HG03342 (cell line): ENCODE measurements around the gene PDIA6.
"Not testable (repeated sequence)": the region's sequence is repeated elsewhere in the genome, so short reads cannot be mapped to it uniquely, and the experiment has no call there.

Source experiments
- ATAC-seq: cut with Tn5 transposase; IDR thresholded peaks from one replicate; pipeline ENCODE4 v1.9.1; 2021; ENCODE audit warnings: mild to moderate bottlenecking, moderate library complexity; ENCODE audit not compliant: unreplicated experiment

Gene PDIA6

DNA sequence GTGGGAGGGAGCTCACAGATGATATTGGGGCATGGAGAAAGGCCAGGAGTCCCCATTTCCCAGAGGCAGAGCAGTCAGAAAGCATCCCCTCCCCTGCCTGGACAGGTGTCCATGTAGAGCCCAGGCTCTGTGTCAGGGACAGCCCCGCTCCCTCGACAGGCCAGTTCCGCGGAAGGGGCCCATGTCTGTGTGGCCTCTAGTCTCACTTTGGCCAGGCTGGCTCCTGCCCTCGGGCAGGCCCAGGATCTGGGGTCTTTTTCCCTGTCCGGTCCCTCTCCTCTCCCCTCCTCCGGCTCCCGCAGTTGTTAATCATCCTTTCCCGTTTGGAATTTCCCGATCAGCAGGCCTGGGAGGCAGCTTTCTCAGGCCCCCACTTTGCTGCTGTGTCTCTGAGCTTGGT is 20.4 kb upstream of the PDIA6 start:
- ATAC-seq, result no peak

DNA sequence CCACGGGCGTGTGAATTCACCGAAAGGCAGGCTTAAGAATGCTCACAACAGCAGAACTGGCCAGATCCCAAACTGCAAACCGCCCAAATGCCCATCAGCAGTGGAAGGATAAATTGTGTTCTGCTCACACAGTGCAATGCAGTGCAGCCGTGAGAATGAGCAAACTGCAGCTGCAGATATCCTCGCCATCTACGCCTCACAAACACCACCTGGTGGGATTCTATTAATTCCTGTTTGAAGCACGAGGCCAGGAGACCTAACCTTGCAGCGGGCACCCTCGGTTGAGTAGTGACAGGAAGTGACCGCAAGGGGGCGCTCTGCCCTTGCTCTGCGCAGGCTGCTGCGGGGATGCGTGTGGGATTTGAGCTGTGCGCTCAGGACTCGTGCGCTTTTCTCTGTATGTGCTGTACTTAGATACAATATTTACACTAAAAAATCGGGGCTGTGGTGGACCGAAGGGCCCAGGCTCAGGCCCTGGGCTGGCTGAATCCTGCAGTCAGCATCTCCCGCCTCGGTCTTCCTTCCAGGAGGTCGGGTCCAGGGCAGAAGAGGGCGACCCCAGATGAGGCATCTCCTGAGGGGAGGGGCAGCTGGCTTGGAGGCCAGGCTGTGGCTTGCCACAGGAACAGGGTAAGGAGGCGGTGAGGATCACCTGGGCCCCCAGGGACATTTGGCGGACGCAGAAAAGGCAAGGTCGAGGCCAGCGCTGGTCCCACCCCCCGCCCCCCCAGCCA is 19.8 kb upstream of the PDIA6 start:
- ATAC-seq, result peak; percentile 86

DNA sequence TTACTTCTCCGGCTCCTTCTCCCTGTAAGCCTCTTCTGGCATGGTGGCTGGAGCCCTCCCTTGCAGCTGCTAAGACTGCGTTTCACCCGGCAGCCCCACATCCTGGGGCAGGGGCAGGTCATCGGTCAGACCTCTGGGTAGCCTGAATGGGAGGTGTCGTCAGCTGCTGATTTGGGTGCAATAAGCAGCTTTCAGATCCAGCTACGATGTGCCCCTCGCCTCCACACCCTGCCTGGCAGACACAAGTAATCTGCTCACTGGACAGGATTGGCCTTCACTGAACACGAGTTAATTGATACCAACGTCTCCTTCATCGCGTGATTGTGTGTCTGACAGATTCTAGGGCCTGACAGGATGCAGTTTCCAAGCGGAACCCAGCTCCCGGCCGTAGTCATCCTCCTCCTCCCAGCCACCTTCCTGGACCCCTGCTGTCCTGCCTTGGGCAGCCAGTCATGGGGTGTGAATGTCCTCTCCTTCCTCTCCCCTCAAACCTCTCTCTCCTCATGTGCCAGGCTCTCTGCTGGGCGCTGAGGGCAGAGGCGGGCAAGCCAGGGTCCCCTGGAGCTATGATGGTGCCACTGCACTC is 18.9 kb upstream of the PDIA6 start:
- ATAC-seq, result no peak

DNA sequence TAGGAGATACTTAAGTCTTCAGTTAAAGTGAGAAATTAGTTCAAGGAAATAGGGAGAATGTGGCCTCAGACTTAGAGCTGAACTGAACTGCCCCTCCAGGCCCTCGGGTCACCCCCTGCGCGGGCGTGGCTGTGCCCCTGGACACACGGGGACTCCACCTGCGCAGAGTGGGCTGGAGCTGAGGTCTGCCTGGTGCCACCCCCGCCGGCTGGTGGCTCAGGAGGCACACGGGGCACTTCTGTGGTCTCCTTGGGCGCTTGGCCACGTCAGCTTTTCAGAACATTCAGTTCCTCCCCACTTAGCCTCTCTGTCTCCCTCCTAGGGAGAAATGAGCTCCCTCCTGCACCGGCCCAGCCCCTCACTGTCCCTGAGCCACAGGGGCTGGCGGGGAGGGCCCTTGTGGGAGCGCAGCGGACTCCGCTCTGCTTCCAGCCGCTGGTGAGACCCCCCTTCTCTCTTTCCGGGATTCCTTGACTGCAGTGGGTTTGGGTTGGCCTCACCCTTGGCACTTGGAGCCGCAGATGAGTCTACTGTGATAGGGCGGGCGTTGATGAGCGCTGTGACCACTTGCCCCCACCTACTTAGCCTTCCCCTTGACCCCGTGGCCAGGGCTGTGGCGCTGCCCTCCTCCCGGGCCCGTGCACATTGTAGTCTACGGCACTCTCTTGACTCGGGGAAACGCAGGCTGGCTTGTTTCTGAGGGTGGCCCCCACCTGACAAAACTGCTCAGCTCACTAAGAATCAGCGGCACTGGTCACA is 18.2 kb upstream of the PDIA6 start:
- ATAC-seq, result no peak

DNA sequence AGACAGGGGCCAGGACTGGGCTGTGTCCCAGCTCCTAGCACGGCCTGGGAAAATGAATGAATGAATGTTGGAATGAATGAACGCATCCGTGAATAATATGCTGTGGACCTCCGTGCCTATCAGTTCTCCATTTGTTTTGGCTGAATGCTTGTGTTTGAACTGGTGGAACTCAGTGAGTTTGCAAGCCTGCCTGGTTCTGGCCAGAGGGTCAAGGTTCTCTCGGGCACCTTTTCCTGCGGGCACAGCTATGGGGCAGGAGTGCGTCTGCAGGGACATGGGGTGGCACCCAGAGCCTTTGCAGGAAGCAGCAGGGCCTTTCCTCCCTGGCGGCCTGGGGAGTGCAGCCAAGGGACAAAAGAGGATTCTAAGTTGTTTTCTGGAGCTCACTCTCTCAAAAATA is 17.6 kb upstream of the PDIA6 start:
- no peak for ATAC-seq

DNA sequence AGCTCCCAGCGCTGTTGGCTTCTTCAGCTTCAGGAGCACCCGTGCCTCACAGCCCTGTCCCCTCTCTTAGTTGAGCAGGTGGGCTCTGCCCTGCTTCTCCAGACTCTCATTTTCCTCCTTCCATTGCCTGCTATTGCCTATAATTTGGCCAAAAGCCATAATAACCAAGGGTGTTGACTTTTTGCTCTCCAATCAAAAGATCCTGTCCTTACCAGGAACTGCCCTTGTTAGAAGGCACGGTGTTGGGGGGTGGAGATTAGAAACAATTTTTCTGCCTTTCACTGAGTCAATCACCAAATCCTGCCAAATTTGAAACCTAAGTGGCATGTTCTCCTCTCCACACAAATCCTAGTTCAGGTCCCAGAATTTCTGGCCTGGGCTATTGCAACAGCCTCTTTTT is 16.7 kb upstream of the PDIA6 start:
- no peak for ATAC-seq

DNA sequence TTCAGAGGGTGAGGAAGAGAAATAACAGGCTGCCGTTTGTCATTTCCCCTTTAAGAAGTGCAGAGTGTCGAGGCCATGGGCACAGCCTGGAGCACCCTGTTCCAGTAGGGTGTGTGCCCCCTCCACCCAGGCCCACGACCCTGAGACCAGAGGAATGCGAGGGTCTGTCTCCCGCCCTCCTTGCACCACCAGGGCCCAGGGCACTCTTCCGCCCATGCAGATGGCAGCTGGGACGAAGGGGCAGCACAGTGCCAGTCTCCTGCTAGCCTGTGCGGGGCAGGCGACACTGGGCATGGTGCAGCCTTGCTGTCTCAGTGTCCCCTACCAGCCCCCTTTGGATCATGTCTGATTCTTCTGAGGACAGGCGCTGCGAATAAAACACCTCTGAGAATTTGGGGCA is 15.8 kb upstream of the PDIA6 start:
- no peak for ATAC-seq

DNA sequence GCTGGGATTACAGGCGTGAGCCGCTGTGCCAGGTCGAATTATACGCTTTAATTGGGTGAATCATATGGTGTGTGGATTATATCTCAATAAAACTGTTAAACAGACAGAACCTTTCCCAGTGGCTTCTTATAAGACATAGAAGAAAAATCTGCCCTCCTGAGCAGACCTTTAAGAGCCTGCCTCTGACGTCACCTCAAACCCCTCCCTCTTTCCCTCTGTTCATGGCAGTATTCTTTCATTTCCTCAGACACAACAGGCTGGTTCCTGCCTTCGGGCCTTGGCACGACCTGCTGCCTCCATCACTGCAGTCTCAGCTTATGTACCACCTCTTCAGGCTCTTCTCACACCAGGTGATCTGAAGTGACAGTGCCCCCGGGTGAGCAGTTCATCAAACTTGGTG is 14.0 kb upstream of the PDIA6 start:
- ATAC-seq, result no peak

DNA sequence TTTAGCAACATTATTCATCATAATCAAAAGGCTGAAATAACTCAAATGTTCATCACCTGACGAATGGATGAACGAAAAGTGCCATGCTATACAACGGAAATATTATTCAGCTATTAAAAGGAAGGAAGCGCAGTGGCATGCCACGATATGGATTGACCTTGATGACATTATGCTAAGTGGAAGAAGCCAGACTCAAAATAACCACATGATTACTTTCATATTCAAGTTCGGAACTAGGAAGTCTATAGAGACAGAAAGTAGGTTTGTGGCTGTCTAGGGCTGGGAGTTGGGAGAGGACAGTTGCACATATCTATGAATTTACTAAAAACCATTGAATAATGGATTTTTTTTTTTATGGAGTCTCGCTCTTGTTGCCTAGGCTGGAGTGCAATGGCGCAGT is 13.4 kb upstream of the PDIA6 start:
- no peak for ATAC-seq

DNA sequence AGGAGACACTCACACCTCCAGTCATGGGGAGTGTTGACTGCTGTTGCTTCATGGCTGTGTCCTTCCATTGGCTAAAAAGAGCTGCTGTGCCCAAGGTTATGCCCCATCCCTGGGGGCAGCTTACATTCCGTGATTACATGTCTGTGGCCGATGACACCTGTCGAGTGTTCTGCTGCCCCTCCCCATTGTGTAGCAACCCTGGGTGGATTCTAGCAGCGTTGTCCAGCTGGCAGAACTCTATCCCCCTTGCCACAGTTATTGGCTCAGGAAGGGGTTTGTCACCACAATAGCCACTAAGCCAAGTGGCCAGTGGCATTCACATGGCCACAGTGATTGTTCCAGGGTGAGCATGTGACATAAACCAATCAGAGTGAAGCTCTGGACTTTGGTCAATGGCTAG is 11.6 kb upstream of the PDIA6 start:
- no peak for ATAC-seq

DNA sequence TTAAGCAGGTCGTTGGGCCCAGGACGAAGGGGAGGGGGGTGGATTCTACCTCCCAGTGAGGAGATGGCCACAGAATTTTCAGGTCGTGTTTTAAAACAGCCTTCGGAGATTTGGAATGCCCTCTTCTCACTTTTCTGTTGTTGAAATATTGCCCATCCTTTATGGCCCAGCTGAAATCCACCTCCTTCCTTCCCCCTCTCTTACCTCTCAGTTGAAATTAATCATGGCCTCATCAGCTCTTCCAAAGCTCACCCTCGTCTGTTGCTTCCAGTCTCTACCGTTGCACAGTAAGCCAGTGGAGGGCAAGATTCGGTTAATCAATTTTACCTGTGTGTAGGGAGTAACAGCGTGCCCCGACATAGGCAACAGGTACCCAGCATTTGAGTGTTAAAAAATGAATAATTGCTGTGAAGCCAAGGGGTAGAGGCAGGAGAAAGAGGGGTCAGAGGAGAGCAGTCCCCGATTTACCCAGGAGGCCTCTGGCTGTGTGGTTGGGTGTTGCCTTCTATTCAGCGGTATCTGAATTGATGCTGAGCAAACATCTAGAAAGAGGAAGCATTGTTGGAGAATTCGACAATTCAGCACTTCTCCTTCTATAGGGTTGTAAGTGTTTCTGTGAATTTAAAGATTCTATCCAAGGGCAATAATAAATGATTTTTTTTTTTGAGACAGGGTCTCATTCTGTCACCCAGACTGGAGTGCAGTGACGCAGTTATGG is 8.6 kb upstream of the PDIA6 start:
- ATAC-seq, result no peak

DNA sequence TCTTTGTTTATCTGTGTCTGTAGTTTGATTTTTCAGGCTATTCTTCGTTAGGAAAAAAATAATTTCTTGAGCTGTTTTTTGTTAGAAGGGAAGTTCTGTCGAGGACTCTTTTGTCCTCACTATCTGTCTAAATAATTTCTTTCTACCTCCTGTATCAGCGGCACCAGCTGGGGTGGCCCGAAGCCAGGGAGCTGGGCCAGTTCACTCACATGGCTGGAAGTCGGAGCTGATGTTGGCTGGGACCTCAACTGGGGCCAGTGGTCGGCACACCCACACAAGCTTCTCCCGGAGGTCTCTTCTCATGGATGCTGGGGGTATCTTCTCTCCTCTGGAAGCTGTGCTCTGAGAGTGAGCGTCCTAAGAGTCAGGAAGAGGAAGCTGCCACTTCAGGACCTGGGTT is 8.0 kb upstream of the PDIA6 start:
- ATAC-seq, result no peak

DNA sequence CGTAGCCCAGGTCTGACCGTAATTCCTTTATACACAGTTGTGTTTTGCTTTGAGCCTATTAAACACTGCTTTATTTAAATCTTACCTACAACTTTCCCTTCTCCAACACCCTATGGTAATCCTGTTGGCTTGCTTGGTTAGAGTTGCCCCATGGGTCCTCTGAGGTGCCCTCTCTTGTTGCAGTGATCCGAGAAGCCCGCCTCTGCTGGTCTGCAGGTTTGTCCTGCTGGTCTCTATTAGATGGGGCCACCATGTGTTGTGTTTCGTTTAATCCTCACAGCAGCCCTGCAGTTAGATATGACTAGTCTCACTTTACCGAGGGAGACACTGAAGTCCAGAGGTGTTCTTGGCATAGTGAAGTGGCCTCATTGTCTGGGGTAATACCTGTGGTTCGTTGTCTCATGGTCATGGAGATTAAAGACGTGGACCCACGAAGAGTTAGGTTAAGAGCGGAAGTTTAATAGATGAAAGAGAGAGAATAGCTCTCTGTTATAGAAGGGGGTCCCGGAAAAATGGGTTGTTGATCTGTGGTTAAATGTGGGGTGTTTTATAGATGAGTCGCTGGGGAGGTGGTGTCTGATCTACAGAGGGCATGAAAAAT is 7.2 kb upstream of the PDIA6 start:
- ATAC-seq, result no peak

DNA sequence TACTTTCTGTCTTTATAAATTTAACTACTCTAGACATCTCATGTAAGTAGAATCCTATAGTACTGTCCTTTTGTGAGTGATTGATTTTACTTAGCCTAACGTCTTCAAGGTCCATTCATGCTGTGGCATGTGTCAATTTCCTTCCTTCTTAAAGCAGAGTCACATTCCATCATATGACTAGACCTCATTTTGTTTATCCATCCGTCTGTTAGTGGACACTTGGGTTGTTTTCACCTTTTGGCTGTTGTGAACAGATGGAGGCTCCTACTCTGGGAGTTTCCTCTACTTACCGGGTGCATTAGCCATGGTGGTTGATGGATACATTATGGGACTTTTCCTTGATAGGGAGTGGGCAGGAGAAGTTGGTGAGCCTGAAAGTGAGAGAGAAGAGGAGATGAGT is 6.4 kb upstream of the PDIA6 start:
- ATAC-seq, result no peak

DNA sequence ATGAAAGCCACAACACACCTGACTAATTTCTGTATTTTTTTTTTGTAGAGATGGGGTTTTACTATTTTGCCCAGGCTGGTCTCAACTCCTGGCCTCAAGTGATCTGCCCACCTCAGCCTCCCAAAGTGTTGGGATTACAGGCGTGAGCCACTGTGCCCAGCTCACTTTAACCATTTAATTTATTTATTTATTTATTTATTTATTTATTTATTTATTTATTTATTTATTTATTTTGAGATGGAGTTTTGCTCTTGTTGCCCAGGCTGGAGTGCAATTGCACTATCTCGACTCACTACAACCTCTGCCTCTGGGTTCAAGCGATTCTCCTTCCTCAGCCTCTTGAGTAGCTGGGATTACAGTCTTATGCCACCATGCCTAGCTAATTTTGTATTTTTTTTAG is 5.7 kb upstream of the PDIA6 start:
- not testable (repeated sequence) for ATAC-seq

DNA sequence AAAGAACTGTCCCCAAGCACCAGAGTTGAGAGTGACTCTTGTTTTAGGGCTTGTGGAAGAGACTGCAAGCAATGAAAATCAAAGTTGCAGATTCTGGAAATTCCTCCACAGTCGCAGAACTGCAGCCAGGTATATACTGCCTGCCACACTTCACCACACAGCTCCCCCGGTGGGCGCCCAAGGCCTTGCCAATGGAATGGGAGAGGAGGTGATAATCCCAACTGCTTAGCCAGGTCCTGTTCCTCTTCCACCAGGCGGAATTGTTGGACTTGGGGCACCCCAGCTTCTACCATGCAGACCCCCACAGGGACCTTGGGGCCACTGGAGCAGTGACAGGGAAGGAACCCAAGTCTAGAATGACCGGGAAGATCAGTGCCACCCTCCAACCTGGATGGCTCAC is 4.8 kb upstream of the PDIA6 start:
- ATAC-seq, result no peak

DNA sequence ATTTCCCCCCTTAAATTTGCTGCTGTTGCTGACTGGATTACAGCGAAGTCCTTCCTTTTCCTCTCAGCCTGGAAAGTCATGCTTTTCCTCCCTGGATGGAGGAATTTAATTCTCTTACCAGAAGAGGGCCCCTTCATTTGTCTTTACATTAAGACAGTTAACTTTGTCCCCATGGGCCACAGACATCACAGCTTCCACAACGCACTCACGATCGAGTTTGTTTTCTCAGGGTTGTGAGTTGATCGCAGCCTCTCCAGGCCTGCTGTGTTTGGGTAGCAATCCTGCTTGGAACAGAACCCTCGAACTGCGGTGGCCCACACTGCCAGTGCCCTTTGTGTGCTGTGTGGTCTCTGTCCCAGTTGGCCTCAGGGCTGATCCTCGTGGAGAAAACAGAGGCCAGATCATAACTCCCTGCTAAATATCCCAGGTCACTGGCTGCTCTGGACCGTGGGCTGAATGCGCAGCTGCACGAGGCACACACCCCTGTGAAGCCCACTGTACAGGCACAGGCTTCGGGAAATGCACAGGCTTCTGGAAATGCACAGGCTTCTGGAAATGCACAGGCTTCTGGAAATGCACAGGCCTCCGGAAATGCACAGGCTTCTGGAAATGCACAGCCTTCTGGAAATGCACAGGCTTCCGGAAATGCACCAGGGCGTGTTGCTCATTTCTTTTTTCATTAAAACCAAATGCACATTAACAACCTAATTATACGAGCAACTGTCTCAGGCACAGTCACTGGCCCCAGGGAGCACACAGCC is 2.2 kb upstream of the PDIA6 start:
- no peak for ATAC-seq

DNA sequence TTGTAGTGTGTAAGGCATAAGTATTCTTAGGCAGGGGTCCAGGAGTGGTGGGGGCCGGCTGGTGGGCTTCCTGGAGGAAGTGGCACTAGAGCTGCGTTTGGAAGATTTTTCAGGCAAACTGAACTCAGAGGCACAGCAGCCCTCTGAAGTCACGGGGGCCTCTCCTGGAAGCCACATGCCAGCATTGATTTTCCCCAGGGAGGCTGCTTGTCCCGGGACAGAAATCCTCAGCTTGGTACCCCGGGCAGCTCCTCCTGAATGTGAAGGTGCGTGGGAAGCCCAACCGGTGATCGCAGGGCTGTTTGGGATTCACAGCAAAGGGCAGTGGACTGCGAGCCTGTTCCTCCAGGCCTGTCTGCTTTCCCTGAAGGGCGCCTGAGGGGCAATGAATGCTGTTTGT is 1.6 kb upstream of the PDIA6 start:
- no peak for ATAC-seq

DNA sequence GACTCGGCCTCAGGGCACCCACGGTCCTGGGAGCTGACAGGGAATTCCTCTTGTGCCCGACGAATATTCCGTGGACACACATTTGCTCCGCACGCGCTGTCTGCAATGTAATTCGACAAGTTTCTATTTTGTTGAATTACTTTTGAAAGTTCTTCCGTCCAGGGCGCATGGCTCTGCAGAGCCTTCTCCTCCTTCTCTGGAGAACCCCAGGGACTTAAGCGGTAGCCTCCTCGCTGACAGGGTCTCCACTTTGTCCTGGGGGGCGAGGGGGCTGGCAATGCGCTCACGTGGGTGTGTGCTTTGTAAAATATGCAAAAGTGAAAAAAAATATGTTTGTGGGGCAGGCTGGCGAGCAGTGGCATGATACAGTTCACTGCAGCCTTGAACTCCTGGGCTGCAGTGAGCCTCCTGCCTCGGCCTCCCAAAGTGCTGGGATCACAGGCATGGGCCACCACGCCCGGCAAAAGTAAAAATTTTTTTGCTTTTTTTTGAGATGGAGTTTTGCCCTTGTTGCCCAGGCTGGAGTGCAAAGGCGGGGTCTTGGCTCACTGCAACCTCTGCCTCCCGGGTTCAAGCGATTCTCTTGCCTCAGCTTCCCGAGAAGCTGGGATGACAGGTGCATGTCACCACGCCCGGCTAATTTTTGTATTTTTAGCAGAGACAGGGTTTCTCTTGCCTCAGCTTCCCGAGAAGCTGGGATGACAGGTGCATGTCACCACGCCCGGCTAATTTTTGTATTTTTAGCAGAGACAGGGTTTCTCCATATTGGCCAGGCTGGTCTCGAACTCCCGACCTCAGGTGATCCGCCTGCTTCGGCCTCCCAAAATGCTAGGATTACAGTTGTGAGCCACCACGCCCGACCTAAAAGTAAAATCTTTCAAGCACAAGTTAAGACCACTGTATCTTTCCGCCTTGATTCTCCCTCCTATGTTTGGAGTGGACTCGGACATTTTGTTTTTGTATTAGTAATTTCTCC is 866 bp upstream of the PDIA6 start:
- ATAC-seq, result not testable (repeated sequence)
